ENCODE results near the gene ARID3B. TPM values are rescaled to one million over a fixed set of nuclear protein-coding genes. Genes with fewer than 3 reads are reported as not detected.

ARID3B gene
- total RNA-seq, 2 experiments from 2014 or later: 25.0 to 27.9 TPM

GRCh38 chr15:74631087-74631385 lies 90.0 kb downstream of the ARID3B start:
- Mint-ChIP-seq H3K4me1 (ENCODE audit: low read depth) (no peaks in the 10 kb centered on the region), H3K36me3 (ENCODE audit: low read depth) (peaks cover 92% of the 10 kb centered on the region), H3K9me3 (no peaks in the 10 kb centered on the region), H3K27me3 (no peaks in the 10 kb centered on the region), H3K27ac (peak overlapping the region; percentile 36), H3K4me3 (no peak overlapping the region)
- no peak overlapping the region for H3K27ac ChIP-seq (ENCODE audit: low read depth in 1 of 2, low read length in 2 of 2)
- H3K36me3 ChIP-seq (ENCODE audit: insufficient read depth, low read length): peaks cover 93% of the 10 kb centered on the region
- POLR2A ChIA-PET: interaction anchor here (1.4 to 1.6 kb wide), 2 partner anchors 17 to 146 kb away, joined by 4 to 5 read pairs; no protein-coding TSS in a partner anchor
- no peaks in the 10 kb centered on the region for H3K27me3 ChIP-seq (ENCODE audit: control insufficient read depth in 1 of 2, insufficient read depth in 2 of 2, low read length in 2 of 2)
- no peak for DNase-seq
- peaks cover 9% of the 10 kb centered on the region for H3K4me1 ChIP-seq (ENCODE audit: insufficient read depth, low read length)
- no peak for ATAC-seq (ENCODE audit: poor library complexity)
- TF ChIP-seq CTCF (IDR thresholded peaks at IDR 0.05): no peak
- intact Hi-C loops (cut with DNase I, micrococcal nuclease): loop anchor here (1.0 to 10.0 kb wide), 3 partner anchors 204 to 319 kb away; no protein-coding TSS in a partner anchor
- H3K9me3 ChIP-seq (ENCODE audit: control insufficient read depth in 1 of 2, insufficient read depth in 1 of 2, low read length in 2 of 2): no peaks in the 10 kb centered on the region
- CTCF ChIA-PET: interaction anchor here (1.7 to 9.5 kb wide), 3 partner anchors 9 to 138 kb away, joined by 9 to 92 read pairs (median 34); no protein-coding TSS in a partner anchor
- H3K4me3 ChIP-seq (ENCODE audit: low read length): no peak overlapping the region

- ChIA-PET POLR2A (interaction anchor here (0.8 to 1.6 kb wide), 6 partner anchors 10 to 173 kb away, joined by 3 to 5 read pairs (median 4); no protein-coding TSS in a partner anchor), CTCF (interaction anchor here (1.0 to 9.5 kb wide), 10 partner anchors 10 to 327 kb away, joined by 3 to 92 read pairs (median 4); partner anchors contain the start of gene FAM219B)
- H3K4me3 ChIP-seq (ENCODE audit: low read length): no peak overlapping the region
- Mint-ChIP-seq H3K4me1 (ENCODE audit: low read depth) (no peaks in the 10 kb centered on the region), H3K4me3 (no peak overlapping the region), H3K9me3 (no peaks in the 10 kb centered on the region), H3K36me3 (ENCODE audit: low read depth) (peaks cover 92% of the 10 kb centered on the region), H3K27me3 (no peaks in the 10 kb centered on the region), H3K27ac (no peak overlapping the region)
- ATAC-seq (ENCODE audit: poor library complexity) (no peak), DNase-seq (no peak)
- no peaks in the 10 kb centered on the region for H3K9me3 ChIP-seq (ENCODE audit: control insufficient read depth in 1 of 2, insufficient read depth in 1 of 2, low read length in 2 of 2)
- peaks cover 9% of the 10 kb centered on the region for H3K4me1 ChIP-seq (ENCODE audit: insufficient read depth, low read length)
- TF ChIP-seq CTCF (IDR thresholded peaks at IDR 0.05): no peak
- intact Hi-C loops (cut with DNase I, micrococcal nuclease): loop anchor here (1.0 to 10.0 kb wide), 3 partner anchors 203 to 319 kb away; no protein-coding TSS in a partner anchor
- H3K27ac ChIP-seq (ENCODE audit: low read depth in 1 of 2, low read length in 2 of 2): no peak overlapping the region
- peaks cover 93% of the 10 kb centered on the region for H3K36me3 ChIP-seq (ENCODE audit: insufficient read depth, low read length)
- H3K27me3 ChIP-seq (ENCODE audit: control insufficient read depth in 1 of 2, insufficient read depth in 2 of 2, low read length in 2 of 2): no peaks in the 10 kb centered on the region
These were observed 90.4 kb downstream of the ARID3B start for GRCh38 chr15:74631408-74631807.

GRCh38 chr15:74631935-74632560 lies 91.0 kb downstream of the ARID3B start:
- ChIA-PET CTCF (interaction anchor here (0.5 to 9.5 kb wide), 11 partner anchors 9 to 326 kb away, joined by 3 to 92 read pairs (median 4); partner anchors contain the start of gene FAM219B), POLR2A (interaction anchor here (0.6 to 1.6 kb wide), 6 partner anchors 11 to 191 kb away, joined by 3 to 5 read pairs (median 3); no protein-coding TSS in a partner anchor)
- Mint-ChIP-seq H3K9me3 (no peaks in the 10 kb centered on the region), H3K27ac (no peak overlapping the region), H3K36me3 (ENCODE audit: low read depth) (peaks cover 92% of the 10 kb centered on the region), H3K27me3 (no peaks in the 10 kb centered on the region), H3K4me3 (no peak overlapping the region), H3K4me1 (ENCODE audit: low read depth) (no peaks in the 10 kb centered on the region)
- Histone ChIP-seq H3K36me3 (ENCODE audit: insufficient read depth, low read length) (peaks cover 92% of the 10 kb centered on the region), H3K4me3 (ENCODE audit: low read length) (no peak overlapping the region), H3K27me3 (ENCODE audit: control insufficient read depth in 1 of 2, insufficient read depth in 2 of 2, low read length in 2 of 2) (no peaks in the 10 kb centered on the region), H3K4me1 (ENCODE audit: insufficient read depth, low read length) (peaks cover 6% of the 10 kb centered on the region), H3K9me3 (ENCODE audit: control insufficient read depth in 1 of 2, insufficient read depth in 1 of 2, low read length in 2 of 2) (no peaks in the 10 kb centered on the region), H3K27ac (ENCODE audit: low read depth in 1 of 2, low read length in 2 of 2) (no peak overlapping the region)
- intact Hi-C loops (cut with DNase I, micrococcal nuclease): loop anchor here (1.0 to 10.0 kb wide), 4 partner anchors 203 to 318 kb away; no protein-coding TSS in a partner anchor
- peak; percentile 42 for ATAC-seq (ENCODE audit: poor library complexity)
- peak in 13 of 14 experiments; percentile 33 to 74 (median 51) for DNase-seq
- TF ChIP-seq CTCF (IDR thresholded peaks at IDR 0.05): peak; percentile 74
